KMS-11 (cell line): ENCODE results near the gene NKPD1.
"Not testable (repeated sequence)": the region's sequence is repeated elsewhere in the genome, so short reads cannot be mapped to it uniquely, and the experiment has no call there.

Source experiments
- H2AFZ ChIP-seq: fragments of 200-600 bp; sonication (generic); 2 replicates; pipeline ENCODE4 v1.6.1; 2016; ENCODE audit warnings: antibody characterized with exemption, mixed run types, low read depth
- H3K27ac ChIP-seq: fragments of 200-600 bp; sonication (generic); 2 replicates; pipeline ENCODE4 v1.6.1; 2016; ENCODE audit warnings: mild to moderate bottlenecking, mixed run types
- H3K27me3 ChIP-seq: fragments of 200-600 bp; sonication (generic); 2 replicates; pipeline ENCODE4 v1.6.1; 2017; ENCODE audit warnings: mild to moderate bottlenecking, low read depth, mixed run types, moderate library complexity; ENCODE audit not compliant: insufficient read depth
- H3K36me3 ChIP-seq: fragments of 200-600 bp; sonication (generic); 2 replicates; pipeline ENCODE4 v1.6.1; 2017; ENCODE audit warnings: mild to moderate bottlenecking, mixed run types; ENCODE audit not compliant: insufficient read depth
- H3K4me1 ChIP-seq: fragments of 200-600 bp; sonication (generic); 2 replicates; pipeline ENCODE4 v1.6.1; 2016; ENCODE audit warnings: mild to moderate bottlenecking, low read depth, mixed run types; ENCODE audit not compliant: poor library complexity, severe bottlenecking
- H3K4me2 ChIP-seq: fragments of 200-600 bp; sonication (generic); 2 replicates; pipeline ENCODE4 v1.7.0; 2016; ENCODE audit warnings: mild to moderate bottlenecking, mixed run types
- H3K4me3 ChIP-seq: fragments of 200-600 bp; sonication (generic); IDR thresholded peaks from 2 replicates; pipeline ENCODE4 v1.6.1; 2017; ENCODE audit warnings: low read depth, low read length, mixed read lengths; ENCODE audit not compliant: insufficient read depth
- H3K79me2 ChIP-seq: fragments of 200-600 bp; sonication (generic); 2 replicates; pipeline ENCODE4 v1.6.1; 2016; ENCODE audit warnings: low read depth, mixed run types; ENCODE audit not compliant: insufficient read depth
- H3K9ac ChIP-seq: fragments of 200-600 bp; sonication (generic); 2 replicates; pipeline ENCODE4 v1.6.1; 2016; ENCODE audit warnings: mild to moderate bottlenecking, mixed run types
- H4K20me1 ChIP-seq: fragments of 200-600 bp; sonication (generic); 2 replicates; pipeline ENCODE4 v1.6.1; 2016; ENCODE audit warnings: mild to moderate bottlenecking, mixed run types; ENCODE audit not compliant: insufficient read depth
- TF ChIP-seq, protein P1 (sequence below): fragments of 200-600 bp; sonication (generic); conservative IDR thresholded peaks from 2 replicates; pipeline ENCODE4 v1.6.1; 2017; ENCODE audit warnings: low read depth, mild to moderate bottlenecking, antibody characterized with exemption, low read length, moderate library complexity, mixed read lengths

Gene NKPD1

DNA sequence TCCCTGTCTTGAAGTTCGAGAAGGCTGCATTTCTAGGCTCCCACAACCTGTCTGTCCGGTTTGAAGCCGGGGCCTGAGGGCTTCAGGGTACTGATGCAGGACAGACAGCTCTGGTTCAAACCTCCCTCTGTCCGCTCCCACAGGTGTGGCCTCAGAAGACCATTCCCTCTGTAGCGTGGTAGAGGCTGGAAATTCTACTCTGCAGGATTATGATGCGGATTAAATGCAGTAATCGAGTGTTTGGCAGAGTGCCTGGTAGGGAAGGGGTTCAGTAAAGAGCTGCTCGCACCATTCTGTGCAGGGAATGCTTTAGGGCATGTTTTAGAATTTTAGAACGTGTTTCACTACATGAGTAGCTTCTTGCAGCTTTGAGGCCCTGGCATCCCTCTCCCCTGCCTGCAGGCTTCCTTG lies 37.3 kb downstream of the NKPD1 start:
- peaks cover 76% of the 10 kb centered on the region for H3K79me2 ChIP-seq
- no peak overlapping the region for H3K4me2 ChIP-seq
- H3K9ac ChIP-seq: no peak overlapping the region
- no peaks in the 10 kb centered on the region for H3K36me3 ChIP-seq
- no peaks in the 10 kb centered on the region for H3K27me3 ChIP-seq
- H4K20me1 ChIP-seq: no peaks in the 10 kb centered on the region
- H3K27ac ChIP-seq: no peak overlapping the region
- no peak overlapping the region for H2AFZ ChIP-seq
- H3K4me3 ChIP-seq: no peak overlapping the region
- peaks cover 66% of the 10 kb centered on the region for H3K4me1 ChIP-seq
- TF ChIP-seq, protein P1, sequence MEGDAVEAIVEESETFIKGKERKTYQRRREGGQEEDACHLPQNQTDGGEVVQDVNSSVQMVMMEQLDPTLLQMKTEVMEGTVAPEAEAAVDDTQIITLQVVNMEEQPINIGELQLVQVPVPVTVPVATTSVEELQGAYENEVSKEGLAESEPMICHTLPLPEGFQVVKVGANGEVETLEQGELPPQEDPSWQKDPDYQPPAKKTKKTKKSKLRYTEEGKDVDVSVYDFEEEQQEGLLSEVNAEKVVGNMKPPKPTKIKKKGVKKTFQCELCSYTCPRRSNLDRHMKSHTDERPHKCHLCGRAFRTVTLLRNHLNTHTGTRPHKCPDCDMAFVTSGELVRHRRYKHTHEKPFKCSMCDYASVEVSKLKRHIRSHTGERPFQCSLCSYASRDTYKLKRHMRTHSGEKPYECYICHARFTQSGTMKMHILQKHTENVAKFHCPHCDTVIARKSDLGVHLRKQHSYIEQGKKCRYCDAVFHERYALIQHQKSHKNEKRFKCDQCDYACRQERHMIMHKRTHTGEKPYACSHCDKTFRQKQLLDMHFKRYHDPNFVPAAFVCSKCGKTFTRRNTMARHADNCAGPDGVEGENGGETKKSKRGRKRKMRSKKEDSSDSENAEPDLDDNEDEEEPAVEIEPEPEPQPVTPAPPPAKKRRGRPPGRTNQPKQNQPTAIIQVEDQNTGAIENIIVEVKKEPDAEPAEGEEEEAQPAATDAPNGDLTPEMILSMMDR: no peak

DNA sequence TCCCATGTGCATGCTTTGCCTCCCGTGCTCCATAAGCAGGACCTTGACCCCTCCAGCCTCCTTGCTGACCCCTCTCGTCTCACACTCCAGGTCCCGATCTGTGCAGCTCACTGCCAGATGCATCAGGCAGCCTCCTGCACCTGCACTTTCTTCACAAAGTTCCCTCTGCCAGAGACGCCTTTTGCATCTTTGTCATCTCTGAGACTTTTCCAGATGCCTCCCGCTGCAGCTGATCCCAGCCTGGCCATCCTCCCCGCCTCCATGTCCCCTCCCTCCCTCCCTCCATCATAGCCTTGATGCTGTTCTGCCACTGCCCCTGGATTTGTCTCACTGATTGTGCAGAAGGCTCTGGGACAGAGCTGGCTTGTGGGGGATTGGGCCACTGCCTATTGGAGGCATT lies 38.0 kb downstream of the NKPD1 start:
- H4K20me1 ChIP-seq: no peaks in the 10 kb centered on the region
- H3K4me1 ChIP-seq: peaks cover 68% of the 10 kb centered on the region
- TF ChIP-seq, protein P1: no peak
- H3K36me3 ChIP-seq: no peaks in the 10 kb centered on the region
- no peak overlapping the region for H3K4me2 ChIP-seq
- no peak overlapping the region for H2AFZ ChIP-seq
- H3K79me2 ChIP-seq: peaks cover 72% of the 10 kb centered on the region
- no peak overlapping the region for H3K9ac ChIP-seq
- H3K27me3 ChIP-seq: no peaks in the 10 kb centered on the region
- H3K4me3 ChIP-seq: no peak overlapping the region
- no peak overlapping the region for H3K27ac ChIP-seq

DNA sequence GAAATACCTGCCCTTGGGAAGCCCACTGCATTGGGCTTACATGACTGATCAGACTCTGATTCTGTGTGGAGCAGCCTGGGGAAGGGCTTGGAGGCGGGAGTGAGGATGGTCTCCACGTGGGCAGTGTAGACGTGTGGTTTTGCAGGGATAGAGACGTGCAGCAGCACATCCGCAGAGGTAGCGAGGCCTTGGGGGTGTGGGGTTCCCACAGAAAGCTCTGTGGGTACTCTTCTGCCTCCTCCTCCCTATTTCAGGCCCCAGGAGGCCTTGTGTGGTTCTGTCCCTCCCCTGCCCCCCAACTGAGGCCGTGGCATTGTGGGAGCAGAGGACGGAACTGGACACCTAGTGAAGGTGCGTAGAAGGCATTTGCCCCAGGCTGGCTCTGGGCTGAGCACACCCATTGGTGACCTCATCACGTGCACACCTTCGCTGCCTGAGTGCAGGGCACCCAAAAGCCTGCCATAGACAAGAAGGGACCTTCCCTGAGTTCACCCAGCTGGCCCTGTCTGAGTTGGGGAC lies 38.9 kb downstream of the NKPD1 start:
- no peak overlapping the region; the same call in 1 of the 2 replicates for H3K9ac ChIP-seq
- no peaks in the 10 kb centered on the region for H4K20me1 ChIP-seq
- H2AFZ ChIP-seq: no peak overlapping the region
- H3K4me3 ChIP-seq: no peak overlapping the region
- no peaks in the 10 kb centered on the region for H3K36me3 ChIP-seq
- H3K27me3 ChIP-seq: no peaks in the 10 kb centered on the region
- peak overlapping the region; percentile 11; the same call in 1 of the 2 replicates for H3K27ac ChIP-seq
- TF ChIP-seq, protein P1: no peak
- peaks cover 64% of the 10 kb centered on the region for H3K79me2 ChIP-seq
- H3K4me2 ChIP-seq: peak overlapping the region; percentile 100
- H3K4me1 ChIP-seq: peaks cover 74% of the 10 kb centered on the region

DNA sequence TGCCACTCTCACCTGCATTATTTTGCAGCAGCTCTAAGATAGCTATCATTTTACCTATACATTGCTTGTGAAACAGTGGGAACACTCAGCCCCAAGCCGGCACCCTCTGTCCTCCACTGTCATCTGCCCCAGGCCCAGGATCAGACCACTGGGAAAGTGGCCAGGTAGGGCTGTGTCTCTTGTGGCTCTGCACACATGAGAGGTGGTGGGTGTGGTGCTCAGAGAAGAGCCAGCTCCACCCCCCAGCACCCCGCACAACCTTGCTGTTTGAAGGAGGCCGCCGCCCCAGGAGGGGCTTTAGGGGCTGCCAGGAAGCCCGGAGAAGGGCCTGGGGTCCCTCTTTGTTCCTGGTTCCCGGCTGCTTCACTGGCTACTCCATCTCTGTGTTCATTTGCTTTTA lies 41.2 kb downstream of the NKPD1 start:
- H3K4me2 ChIP-seq: peak overlapping the region; percentile 100
- no peak overlapping the region for H3K4me3 ChIP-seq
- no peaks in the 10 kb centered on the region for H4K20me1 ChIP-seq
- H3K36me3 ChIP-seq: no peaks in the 10 kb centered on the region
- peaks cover 77% of the 10 kb centered on the region for H3K4me1 ChIP-seq
- H3K79me2 ChIP-seq: peaks cover 72% of the 10 kb centered on the region; the same call in 1 of the 2 replicates
- H3K27ac ChIP-seq: peak overlapping the region; percentile 91
- no peak overlapping the region for H2AFZ ChIP-seq
- TF ChIP-seq, protein P1: no peak
- no peaks in the 10 kb centered on the region for H3K27me3 ChIP-seq
- peak overlapping the region; percentile 52; the same call in 1 of the 2 replicates for H3K9ac ChIP-seq

DNA sequence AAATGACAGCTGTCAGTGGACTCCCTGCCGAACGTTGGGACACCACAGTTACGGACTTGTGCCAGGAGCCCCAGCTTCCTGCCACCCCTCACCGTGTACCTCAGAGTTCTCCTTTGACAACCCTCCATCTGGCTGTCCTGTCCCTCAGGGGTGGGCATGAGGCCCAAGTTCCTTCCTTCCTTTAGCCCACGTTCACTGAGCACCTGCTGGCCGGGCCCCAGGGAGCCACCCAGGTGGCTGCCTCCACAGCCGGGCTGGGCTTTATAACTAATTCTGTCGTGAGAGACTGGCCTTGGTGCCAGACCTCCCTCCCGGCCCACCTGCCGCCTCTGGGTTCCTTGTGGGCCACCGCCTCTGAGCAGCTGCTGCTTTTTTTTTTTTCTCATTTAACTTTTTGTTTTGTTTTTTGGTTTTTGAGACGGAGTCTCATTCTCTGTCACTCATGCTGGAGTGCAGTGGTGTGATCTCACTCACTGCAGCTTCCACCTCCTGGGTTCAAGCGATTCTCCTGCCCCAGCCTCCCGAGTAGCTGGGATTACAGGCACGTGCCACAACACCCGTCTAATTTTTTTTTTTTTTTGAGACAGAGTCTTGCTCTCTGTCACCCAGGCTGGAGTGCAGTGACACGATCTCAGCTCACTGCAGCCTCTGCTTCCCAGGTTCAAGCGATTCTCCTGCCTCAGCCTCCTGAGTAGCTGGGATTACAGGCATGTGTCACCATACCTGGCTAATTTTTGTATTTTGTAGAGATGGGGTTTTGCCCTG lies 42.0 kb downstream of the NKPD1 start:
- Histone ChIP-seq H3K27ac (peak overlapping the region; percentile 91), H3K4me2 (peak overlapping the region; percentile 100), H3K9ac (peak overlapping the region; percentile 52; the same call in 1 of the 2 replicates), H3K4me1 (peaks cover 81% of the 10 kb centered on the region), H3K79me2 (peaks cover 67% of the 10 kb centered on the region; the same call in 1 of the 2 replicates)
- H3K4me3 ChIP-seq, H2AFZ ChIP-seq, H3K36me3 ChIP-seq, H3K27me3 ChIP-seq, H4K20me1 ChIP-seq: not testable (repeated sequence)
